HG03460 (cell line): ENCODE results near the gene ACAA2.
A peak's percentile ranks its signal among the peaks of the same experiment; 100 is the strongest.
"Not testable (repeated sequence)": the region's sequence is repeated elsewhere in the genome, so short reads cannot be mapped to it uniquely, and the experiment has no call there.

Source experiments
- ATAC-seq: cut with Tn5 transposase; IDR thresholded peaks from one replicate; pipeline ENCODE4 v1.9.1; 2021; ENCODE audit not compliant: unreplicated experiment

ACAA2 gene

DNA sequence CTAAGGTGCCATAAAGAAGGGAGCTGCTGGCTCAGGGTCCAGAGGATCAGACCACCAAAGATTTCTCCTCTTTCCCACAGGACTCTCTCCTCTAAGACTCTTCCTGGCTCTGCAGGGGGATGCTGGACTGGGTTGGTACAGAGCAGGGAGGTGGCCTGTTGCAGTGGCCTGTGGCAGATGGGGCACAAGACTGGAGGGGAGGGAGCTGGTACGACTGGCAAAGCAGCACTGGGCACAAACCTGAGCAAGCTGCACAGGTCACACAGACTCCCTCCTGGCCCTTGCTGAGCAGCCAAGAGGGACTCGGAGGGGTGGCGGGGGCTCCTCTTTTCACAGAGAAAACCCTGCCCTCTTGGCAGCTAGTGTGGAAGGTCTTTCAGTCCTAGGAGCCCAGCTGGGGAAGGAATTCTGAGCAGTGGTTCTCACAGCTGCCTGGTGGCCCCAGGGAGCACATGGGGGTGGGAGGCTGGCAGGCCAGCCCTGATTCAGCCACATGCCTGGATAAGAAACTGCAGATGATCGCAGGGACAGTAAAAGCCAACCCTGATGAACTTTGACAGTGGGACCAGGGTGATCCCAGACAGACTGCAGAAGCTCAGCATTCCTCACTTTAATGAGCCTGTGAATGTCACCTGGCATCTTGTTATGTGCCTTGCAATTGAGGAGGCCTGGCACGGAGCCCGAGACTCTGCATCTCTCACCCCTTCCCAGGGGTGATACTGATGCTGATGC lies 32.5 kb upstream of the ACAA2 start:
- ATAC-seq: no peak

DNA sequence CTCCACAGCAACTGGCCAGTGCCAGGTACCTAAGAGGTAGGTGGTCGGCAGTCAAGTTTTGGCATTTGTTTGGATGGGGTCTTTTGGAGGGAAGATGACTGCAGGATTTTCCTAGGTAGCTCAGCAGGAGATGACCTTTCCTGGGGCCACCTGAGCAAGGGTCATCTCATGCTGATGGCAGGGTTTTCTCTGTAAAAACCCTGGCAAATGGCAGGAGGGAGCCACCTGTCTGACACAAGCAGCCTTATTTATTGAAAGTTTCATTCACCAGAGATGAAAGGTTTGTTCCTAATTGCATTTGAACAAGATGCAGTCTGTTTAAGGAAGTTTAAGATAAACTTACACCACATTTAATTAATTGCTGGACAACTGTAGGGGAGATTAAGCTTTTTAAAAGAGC lies 31.6 kb upstream of the ACAA2 start:
- ATAC-seq: no peak

DNA sequence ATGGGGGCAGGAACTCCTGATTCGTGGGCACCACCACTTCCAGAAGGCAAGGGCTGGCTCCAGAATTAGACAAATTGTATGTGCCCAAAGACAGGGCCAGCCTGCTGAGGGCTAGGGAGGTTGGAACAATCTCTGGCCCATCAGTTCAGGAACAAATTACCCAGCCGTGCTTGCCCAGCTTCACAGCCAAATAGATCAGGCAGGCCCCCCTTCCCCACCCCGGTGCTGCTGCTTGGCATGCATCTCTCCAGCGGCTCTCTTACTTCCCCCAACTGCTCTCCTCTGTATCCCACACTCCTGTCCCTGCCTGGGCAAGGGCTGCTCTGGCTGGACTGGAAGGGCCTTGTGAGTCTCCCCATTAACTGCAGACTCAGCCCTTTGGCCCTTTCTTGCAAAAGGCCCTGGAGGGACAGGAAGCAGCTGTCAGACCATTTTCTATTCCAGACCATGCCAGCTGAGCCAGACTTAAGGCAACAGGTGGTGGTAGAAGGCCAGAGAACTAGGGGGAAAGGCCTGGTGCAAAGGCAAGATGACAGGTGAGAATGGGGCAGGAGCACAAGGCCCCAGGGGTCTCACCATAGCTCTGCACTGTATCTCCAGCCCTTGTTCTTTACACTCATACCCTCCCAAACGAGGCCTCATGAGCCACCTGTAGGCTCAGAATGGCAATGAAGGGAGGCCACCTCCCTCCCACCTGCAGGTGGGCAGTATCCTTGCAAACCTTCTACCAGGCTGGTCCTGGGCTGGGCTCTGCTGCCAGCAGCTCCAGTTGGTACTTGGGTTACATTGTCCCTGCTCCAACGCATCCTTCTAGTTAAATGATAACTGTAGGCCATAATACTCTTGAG lies 30.7 kb upstream of the ACAA2 start:
- no peak for ATAC-seq

DNA sequence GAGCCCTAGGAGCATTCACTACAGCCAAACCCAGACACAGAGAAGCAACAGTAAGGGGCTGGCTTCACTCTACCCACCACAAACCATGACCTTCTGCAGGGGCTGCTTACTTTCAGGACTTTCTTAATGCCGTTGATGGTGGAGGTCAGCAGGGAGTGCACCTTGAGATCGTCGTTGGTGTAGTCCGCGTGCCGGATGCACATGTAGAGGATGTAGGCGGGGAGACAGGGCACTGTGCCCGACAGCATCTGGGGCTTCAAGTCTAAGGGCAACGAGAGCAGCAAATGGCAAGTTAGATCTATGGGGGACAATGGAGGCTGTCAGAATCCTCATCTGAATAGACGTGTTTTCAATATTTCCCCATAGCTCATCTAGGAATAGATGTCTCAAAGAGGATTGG lies 29.8 kb upstream of the ACAA2 start:
- no peak for ATAC-seq

DNA sequence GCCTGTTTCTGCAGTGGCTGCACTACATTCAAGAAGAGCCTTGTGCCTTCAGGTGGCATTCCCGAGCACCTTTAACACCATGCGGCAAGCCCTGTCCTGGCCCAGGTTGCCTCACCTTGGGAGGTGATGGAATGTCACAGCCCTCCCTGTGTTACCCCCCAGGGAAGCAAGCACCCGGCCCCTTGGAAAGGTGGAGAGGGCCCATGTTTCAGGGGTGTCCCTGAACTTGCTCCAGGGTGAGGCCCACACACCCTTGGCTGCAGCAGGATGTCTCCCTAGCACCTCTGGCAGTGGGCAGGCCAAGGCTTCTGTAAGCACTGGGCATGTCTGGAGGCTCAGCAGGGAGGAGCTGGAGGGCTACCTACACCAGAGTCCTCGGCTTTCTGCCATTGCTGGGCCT lies 29.3 kb upstream of the ACAA2 start:
- no peak for ATAC-seq

DNA sequence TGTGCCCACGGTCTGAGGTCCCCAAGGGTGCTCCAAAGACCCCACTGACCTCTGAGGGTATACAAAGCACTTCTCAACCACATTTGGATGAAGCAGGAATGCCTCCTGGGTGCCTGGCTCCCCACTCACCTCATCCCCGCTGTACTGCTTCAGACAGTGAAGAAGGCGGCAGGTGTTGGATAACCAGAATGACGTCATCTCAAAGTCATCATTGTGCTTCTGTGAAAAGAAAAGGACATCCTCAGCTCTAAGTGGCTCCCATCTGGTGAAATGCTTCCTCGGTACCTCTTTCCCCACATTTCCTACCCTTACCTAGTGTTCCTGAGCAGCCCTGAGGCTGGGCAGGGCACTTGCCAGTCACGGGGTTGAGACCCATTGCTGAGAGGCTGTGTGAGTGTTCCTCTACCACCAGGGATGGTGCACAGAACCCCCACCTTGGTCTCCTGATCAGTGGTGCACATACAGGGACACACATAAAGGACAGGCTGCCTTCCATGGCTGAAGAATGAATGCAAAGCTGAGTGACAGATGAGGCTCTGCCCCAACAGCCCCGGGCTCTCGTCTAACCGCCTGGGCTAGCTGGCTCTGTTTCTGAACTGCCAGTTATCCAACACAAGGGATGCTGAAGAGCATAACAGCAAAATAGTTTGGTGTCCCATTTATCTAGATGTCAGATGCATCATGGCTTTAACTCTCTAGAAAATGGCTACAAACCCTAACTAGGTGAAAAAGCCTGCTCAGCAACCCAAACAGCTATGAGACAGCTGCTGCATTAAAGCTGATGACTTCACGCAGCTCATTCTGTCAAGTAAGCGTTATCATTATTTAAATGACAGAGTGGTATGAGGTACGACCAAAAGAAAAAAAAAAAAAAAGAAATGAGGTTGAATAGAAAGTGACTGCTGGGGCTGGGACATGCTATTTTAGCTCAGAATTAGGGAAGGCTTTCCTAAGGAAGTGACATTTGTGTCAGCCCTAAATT lies 28.2 kb upstream of the ACAA2 start:
- no peak for ATAC-seq

DNA sequence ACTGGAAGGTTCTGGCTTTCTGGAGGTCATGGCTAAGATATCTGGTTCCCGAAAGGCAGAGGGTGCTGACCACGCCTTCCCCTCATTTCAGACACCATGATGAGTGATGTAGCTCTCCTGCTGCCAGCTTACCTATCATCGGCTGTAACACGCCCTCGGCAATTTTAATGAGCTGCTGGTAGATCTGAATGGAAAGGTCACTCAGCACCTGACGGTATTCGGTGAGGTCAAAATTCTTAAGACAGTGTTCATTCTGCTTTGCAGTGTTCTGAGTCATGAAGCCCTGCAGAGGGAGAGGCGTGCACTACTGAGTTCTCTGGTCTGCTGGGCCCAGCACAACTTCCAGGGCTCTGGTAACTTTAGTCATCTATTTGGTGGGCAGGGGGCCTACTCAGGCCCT lies 25.7 kb upstream of the ACAA2 start:
- no peak for ATAC-seq

DNA sequence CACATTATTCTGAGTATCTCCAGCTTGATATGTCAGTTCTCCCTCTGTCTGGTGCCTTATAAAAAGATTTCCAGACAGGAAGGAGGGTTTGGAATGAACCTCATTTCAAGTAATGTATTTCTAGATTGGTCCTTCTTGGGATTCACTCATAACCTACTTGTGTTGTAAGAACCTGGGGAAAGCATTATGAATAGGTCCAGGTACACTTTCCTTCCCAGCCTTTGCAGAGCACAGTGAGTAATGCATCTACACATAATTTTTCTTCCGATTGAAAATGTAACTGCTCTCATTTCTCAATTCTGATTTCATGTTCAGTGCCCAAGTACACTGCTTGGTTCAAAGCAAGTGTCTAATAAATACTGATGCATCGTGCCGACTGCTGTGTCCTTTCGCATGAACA lies 25.0 kb upstream of the ACAA2 start:
- no peak for ATAC-seq

DNA sequence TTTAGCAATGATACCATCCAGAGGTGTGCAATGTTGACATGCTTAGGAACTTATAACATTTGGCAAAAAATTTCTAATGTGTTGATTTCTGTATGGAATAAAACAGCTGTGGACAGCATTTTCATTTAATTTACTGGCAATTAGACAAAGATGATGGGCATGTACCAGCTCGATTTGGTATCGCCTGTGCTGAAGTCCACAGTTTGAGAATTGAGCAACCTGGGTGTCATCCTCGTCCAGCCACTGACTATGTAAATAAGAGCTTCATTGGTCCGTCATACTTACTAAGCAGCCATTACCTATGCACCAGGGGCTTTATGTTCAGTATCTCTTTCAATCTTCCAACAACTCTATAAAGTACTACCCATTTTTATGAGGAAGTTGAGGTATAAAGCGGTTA lies 24.6 kb upstream of the ACAA2 start:
- no peak for ATAC-seq

DNA sequence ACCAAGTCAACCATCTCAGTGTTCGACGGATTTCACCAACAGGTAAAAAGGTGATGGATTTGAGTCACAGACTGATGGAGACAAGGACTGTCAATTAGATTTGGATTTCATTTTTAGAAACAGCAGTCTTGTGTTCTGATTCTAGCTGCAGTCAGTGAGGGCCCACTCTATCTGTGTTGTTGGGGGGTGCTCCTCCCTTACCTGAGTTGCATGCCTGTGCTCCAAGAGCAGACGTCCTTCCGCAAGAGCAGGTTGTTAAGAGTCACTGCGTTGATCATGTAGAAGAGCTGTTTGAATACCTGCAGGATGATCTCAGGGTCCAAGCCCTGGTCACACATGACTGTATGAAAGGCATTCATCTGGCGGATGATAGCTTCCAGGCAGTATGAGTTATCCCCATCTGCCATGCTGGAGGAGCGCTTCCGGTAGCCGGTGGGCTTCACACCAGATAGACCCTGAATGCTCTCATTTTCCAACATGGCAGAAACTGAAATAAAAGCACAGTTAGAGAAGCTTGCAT lies 24.0 kb upstream of the ACAA2 start:
- ATAC-seq: not testable (repeated sequence)

DNA sequence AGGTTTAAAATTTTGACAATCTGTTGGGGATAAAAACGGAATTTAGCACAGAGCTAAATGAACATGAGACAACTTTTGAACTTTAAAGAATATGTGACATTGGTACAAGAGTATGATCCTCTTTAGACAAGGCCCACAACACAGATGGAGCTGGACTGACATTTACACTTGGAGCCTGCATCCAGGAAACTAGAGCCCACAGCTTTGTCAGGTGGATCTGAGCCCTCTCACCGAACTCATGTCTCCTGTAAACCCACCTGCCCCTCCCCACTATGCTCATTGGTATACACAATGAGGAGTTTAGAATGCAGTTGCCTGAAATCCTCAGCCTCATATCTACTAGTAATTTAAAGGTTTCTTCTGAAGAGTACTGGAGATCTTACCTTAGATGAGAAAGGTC lies 22.1 kb upstream of the ACAA2 start:
- no peak for ATAC-seq

DNA sequence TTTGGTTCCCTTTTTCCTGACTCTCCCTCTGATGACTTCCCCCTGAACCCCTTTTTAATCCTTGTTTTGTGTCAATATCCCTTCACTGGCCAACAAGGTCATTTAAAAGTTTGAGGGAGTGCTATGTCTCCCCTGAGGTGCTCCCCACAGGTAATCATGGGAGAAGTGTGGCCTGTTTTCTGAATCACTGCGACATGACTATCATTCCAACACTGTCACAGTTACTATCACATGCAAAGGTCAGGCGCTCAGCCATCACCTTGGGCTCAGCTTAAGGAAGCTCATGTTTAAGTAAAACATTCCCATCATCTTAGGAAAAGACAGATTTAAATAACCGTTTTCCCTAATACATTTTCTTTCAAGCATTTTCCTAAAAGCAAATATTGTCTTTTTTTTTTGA lies 20.9 kb upstream of the ACAA2 start:
- ATAC-seq: no peak

DNA sequence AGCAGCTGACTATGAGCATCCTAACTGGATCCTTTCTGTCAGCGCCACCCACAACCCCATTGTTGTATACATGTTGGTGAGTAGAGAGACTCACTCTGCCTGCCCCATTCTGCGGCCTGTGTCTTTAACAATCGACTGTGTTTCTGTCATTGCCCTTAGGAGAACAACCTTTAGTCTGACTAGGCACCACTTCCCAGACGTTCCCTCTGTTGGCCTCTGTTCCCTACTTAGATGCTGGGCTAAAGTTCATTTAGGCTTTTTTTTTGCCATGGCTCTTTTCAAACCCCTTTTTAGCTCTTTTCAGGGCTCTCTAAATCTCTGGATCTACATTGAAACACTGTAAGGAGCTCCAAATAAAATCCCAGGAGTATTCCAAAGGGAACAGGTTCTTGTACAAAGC lies 20.5 kb upstream of the ACAA2 start:
- no peak for ATAC-seq

DNA sequence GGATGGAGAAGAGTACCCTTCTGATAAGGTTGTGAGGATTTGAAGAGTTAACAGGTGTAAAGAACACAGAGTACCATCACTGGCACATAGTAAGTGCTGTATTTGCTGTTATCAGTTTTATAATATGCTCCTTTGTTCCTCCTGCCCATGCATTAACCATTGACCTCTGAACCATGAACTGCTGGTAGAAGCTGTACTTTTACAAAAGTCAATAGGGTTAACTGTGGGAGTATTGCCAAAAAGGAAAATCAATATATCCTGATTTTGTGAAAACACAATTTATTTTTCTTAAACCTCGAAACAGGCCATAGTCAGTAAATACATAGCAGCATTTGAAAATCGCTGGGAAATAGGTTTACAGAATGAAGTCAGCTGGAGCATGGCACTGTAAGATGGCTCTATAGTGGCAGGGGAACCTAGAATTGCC lies 18.9 kb upstream of the ACAA2 start:
- no peak for ATAC-seq

DNA sequence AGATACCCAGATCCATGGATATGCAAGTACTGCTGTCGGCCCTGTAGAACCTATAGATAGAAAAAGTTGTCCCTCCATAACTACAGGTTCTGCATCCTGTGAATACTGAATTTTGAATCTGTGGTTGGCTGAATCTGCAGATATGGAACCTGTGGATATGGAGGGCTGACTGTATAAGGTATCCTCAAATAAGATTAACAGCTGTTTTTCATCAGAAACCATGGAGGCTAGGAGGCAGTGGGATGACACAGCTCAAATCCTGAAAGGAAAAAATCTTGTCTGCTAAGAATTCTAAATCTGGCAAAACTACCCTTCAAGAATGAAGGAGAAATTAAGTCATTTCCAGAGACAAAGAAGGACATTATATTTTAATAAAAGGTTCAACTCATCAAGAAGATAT lies 14.7 kb upstream of the ACAA2 start:
- ATAC-seq: no peak

DNA sequence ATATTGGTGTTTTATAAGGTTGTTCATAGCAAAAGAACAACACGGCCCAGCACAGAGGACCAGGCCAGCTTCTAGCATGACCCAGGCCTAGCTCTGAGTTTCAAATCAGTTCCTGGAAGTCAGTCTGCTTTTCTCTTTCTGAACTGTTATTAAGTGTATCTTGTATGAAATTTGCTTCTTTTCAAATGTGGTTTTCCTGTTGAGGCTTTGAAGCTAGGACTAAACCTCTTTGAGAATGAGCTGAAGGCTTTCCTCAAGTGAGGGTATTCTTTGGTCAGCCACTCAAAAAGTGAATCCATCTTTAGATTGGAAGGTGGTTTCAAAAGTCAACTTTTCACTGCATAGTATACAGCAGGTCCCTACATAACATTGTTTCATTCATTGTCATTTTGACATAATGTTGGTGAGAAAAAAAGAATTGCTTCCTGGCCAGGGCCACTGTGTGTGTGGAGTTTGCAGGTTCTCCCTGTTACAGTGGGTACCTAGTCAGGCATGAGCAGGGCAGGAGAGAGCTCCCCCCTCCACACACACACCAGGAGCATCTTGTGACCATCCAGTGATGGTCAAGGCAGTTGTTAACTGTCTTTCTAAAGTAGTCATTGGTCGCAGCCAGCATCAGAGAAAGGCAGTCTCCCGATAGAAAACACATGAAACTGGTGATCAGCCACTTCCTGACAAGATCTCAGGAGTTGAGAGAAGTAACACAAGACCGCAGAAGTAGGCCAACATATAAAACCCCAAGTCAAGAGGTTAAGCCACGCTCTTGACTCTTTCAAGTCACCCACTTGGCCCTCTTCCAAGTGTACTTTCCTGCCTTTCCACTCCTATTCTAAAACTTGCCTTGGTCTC lies 6.7 kb upstream of the ACAA2 start:
- ATAC-seq: peak; percentile 60

DNA sequence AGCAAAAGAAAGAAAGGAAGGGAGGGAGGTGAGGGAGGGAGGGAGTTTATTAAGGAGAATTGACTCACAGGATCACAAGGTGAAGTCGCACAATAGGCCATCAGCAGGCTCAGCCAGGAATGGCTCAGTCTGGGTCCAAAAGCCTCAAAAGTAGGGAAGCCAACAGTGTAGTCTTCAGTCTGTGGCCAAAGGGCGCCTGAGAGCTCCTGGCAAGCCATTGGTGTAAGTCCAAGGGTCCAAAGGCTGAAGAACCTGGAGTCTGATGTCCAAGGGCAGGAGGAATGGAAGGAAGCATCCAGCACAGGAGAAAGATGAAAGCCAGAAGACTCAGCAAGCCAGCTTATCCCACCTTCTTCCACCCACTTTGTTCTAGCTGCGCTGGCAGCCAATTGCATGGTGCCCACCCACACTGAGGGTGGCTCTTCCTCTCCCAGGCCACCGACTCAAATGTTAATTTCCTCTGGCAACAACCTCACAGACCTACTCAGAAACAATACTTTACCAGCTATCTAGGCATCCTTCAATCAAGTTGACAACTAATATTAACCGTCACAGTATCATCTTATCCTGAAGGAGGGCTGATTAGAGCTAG lies 5.8 kb upstream of the ACAA2 start:
- no peak for ATAC-seq

DNA sequence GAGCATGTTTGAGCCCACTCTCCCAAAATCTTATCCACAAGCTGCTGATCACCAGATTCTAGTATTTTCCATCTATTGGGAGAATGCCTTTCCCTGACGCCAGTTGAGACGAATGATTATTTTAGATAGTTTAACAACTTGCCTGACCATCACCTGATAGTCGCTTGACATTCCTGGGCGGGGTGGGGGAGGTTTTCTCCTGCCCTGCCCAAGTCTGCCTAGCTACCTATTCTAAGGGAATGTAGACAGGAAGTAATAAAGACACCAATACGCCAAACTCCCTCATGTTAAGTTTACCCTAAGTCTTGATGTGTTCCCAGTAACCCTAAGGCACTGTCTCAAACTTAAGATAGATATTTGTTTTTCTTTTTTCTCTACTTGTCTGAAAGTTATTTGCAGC lies 4.6 kb upstream of the ACAA2 start:
- ATAC-seq: no peak

DNA sequence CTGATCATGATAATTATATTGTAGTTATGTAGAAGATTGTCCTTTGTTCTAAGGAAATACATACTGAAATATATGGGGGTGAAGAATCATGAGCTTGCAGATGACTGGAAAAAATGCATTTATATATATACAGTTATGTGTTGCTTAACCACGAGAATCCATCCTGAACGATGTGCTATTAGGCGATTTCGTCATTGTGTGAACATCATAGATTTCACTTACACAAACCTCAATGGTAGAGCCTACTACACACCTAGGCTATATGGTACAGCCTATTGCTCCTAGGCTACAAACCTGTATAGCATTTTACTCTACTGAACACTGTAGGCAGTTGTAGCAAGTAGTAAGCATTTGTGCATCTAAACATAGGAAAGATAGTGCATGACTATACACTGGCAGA lies 2.6 kb upstream of the ACAA2 start:
- ATAC-seq: no peak

DNA sequence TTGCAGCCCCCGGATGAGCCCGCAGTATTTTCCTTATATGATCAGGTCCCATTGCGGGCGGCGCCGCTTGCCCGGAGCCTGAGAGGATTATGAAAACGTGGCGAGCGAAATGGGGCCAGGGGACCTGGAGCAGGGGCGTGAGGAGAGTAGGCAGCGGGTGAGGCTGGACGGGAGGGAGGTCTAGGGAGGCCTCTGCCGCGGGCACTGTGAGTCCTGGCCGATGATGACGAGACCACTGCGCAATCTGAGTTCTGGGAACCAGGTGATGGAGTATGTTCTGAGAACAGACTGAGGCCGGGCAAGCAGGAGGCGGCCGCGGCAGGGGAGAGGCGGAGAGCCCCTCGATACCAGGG lies 790 bp upstream of the ACAA2 start:
- ATAC-seq: peak; percentile 31
